NOMO-1 treated with dmso at 0.1 percent for 144 hours (cell line): ENCODE data around the gene MCM5.
"Not testable (repeated sequence)": the region's sequence is repeated elsewhere in the genome, so short reads cannot be mapped to it uniquely, and the experiment has no call there.

ENCODE experiments used
- DNase-seq: peaks from one replicate; lab custom pipeline; 2025; ENCODE audit not compliant: unreplicated experiment; lab: John Stamatoyannopoulos, UW

Gene MCM5

GRCh38 chr22:35470903-35471321 is 71.0 kb downstream of the MCM5 start:
- DNase-seq = no peak

- not testable (repeated sequence) for DNase-seq
These were observed 71.6 kb downstream of the MCM5 start for GRCh38 chr22:35471566-35471965.

GRCh38 chr22:35472488-35472887 is 72.5 kb downstream of the MCM5 start:
- DNase-seq = no peak

- DNase-seq = no peak
These were observed 74.0 kb downstream of the MCM5 start for GRCh38 chr22:35473971-35474370.
